ENCODE data around the gene FZD7.

Gene FZD7

GRCh38 chr2:202037086-202037485 lies 3.4 kb downstream of the FZD7 start:
- no peak for DNase-seq (ENCODE audit: low read depth)

- no peak for DNase-seq (ENCODE audit: low read depth)
These were observed 5.0 kb downstream of the FZD7 start for GRCh38 chr2:202038471-202039277.

GRCh38 chr2:202039278-202040078 lies 5.8 kb downstream of the FZD7 start:
- no peak for DNase-seq (ENCODE audit: low read depth)

GRCh38 chr2:202040079-202040844 lies 6.6 kb downstream of the FZD7 start:
- no peak for DNase-seq (ENCODE audit: low read depth)

GRCh38 chr2:202042444-202042843 lies 8.8 kb downstream of the FZD7 start:
- no peak for DNase-seq (ENCODE audit: low read depth)

GRCh38 chr2:202043475-202043874 lies 9.8 kb downstream of the FZD7 start:
- no peak for DNase-seq (ENCODE audit: low read depth)

DNA sequence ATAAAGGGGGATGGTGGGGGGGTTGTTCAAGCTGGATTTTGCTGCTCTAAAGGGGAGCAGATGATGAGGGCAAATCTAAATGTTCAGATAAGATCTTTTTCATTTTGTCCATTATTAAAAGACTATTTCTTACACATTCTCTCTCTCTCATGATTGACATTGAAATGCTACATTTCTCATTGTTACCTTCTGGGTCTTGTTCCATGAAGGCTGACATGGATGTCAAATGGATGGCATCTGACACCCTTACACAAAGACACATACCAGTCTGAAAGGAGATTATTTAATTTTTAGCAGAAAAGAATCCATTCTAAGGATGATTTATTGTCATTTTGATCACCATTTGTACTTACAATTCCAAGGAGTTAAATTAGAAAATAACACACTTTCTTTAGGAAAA lies 11.1 kb downstream of the FZD7 start:
- DNase-seq (ENCODE audit: low read depth), result no peak

GRCh38 chr2:202046572-202046971 lies 12.9 kb downstream of the FZD7 start:
- no peak for DNase-seq (ENCODE audit: low read depth)

DNA sequence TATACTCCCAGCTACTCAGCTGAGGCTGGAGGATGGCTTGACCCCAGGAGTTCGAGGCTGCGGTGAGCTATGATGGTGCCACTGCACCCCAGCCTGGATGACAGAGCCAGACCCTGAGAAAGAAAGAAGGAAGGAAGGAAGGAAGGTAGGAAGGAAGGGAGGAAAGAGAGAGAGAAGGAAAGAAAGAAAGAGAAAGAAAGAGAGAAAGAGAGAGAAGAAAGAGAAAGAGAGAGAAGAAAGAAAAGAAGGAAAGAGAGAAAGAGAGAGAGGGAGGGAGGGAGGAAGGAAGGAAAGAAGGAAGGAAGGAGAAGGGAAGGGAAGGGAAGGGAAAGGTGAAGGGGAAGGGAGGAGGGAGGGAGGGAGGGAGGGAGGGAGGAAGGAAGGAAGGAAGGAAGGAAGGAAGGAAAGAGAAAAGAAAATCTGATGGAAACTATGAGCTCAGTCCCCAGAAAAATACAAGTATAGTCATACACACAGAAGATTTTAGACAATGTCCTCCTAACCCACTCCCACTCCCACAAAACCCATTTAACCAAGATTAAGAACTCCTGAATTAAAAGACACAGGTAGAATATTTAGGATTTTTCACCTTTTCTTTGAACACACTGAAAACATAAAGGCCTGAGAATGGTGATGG lies 15.6 kb downstream of the FZD7 start:
- DNase-seq (ENCODE audit: low read depth), result no peak

DNA sequence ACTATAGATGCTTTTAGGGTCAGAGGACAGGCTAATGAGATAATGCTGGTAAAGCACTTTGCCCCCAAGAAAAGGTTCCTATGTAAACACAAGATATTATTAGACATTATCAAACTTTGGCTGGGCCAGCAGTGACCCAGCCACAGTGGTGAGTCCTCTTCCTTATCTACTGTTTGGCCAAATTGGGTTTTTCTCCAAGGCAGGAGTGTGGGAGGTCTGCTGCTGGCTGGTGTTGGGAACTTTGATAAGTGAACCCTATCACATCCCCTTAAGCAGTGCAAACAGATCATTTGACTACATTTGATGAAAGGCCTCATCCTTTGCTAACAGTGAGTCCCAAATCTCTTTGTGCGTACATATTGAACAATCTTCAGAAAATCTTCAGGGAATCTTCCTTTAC lies 16.2 kb downstream of the FZD7 start:
- no peak for DNase-seq (ENCODE audit: low read depth)

DNA sequence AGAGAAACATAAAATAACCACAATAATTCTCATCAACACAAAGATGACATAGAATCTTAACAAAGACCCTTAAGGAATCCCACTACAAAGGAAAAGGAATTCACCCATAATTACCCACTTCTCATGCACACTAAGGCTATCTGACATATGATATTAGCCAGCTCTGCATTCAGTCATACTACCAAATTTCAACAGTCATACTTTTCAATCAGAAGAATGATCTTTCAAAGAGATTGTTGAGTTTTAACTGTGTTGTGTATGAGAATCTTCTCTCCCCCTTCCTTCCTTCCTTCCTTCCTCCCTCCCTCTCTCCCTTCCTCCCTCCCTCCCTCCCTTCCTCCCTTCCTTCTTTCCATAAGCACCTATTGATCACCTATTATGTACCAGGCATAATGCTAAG lies 17.0 kb downstream of the FZD7 start:
- DNase-seq (ENCODE audit: low read depth), result no peak

DNA sequence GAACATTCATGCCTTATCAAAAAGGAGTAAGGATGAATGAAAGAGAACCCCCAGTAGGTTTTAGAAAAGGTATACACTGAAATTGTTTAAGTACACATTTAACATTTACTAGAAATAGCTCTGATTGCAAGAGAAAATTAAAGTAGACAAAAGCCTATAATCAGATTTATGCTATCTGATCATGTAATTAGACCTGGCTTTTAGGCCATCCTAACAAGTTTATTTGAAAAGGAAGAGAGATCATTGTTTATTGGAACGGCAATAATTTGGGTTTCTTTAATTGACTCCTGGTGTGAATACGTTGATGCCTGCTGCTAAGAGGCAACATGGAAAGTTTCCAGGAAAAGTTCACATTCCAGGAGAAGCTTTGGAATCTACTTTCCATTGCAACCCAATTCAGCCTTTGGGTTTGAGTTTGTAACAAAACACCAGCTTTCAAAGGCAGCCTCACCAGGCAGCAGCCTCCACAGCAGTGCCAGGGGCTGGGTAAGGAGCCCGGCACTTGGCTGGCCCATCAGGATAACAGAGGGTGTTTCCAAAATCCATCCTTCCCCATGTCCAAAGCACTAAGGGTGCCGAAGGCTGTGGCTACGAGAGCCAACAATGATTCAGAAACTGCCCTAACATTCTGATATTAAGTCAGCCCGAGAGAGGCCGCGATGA lies 18.0 kb downstream of the FZD7 start:
- DNase-seq (ENCODE audit: low read depth), result no peak

- DNase-seq (ENCODE audit: low read depth), result no peak
These were observed 18.6 kb downstream of the FZD7 start for GRCh38 chr2:202052235-202052634.

DNA sequence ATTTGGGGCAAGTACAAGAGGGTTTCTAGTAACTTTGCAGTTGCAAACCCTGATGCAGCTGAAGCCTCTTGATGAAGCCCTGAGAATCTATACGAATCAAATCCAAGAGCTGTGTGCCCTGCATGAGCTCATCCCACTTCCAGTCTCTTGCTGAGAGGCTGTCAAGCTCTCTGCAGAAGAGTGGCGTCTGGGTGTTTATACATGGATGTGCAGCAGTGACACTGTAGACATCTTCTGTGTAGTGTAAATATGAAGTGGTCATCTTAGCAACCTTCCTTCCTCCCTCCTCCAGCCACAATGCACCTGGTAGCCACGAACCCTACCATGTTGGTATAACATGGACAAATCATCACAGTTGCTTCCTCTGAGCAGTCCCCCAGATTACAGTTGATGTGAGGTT lies 21.0 kb downstream of the FZD7 start:
- DNase-seq (ENCODE audit: low read depth), result no peak

DNA sequence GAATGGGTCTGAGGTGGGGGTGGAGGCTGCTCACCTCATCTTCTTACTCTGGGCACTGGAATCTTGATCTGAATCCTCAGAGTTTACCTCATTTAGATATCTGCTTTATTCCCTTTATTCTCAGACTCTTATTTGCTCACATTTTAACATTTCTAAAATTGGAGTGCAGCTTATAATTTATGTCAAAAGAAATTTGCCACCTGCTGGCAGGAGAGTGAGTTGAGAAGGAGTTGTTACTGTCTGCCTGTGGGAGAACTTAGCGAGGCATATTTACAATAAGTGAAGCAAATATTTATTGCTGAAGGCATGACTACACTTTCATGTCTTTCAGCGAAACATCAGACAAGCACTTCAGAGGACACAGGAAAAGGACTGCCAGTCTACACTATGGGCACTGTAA lies 23.0 kb downstream of the FZD7 start:
- DNase-seq (ENCODE audit: low read depth), result no peak

DNA sequence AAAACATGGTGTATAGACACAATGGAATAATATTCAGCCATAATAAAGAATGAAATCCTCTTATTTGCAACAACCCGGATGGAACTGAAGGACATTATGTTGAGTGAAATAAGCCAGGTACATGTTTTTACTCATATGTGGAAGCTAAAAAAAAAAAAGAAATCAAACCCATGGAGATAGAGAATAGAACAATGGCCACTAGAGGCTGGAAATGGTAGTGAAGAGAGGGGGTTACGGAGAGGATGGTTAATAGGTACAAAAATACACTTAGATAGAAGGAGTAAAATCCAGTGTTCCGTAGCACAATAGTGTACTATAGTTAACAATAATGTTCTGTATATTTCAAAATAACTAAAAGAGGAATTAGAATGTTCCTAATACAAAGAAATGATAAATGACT lies 26.6 kb downstream of the FZD7 start:
- DNase-seq (ENCODE audit: low read depth), result no peak

- no peak for DNase-seq (ENCODE audit: low read depth)
These were observed 28.0 kb downstream of the FZD7 start for GRCh38 chr2:202061695-202062094.

- no peak for DNase-seq (ENCODE audit: low read depth)
These were observed 30.7 kb downstream of the FZD7 start for GRCh38 chr2:202064171-202064880.

- DNase-seq (ENCODE audit: low read depth), result no peak
These were observed 31.2 kb downstream of the FZD7 start for GRCh38 chr2:202064881-202065230.

DNA sequence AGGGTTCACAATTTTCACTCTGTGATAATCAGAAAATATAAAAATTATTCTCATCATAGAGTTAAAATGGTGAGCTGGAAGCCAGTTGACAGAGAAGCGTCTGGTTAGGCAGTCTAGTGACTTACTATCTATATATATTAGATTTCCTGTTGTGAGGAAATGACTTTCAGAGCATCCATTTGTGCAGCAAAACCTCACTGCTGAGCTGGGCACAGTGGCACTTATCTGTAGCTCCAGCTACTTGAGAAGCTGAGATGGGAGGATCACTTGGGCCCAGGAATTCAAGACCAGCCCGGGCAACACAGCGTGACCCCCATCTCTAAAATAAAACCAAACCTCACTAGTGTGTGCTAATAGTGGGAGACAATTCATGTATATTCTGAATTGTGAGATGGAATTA lies 32.2 kb downstream of the FZD7 start:
- no peak for DNase-seq (ENCODE audit: low read depth)

GRCh38 chr2:202066875-202067274 lies 33.2 kb downstream of the FZD7 start:
- DNase-seq (ENCODE audit: low read depth), result no peak

Measured in activated T-cell treated with anti-CD3 and anti-CD28 coated beads for 24 hours (primary cell).